HK-2 (cell line): Measurements from ENCODE around the gene NPBWR2.

Experiments used
- DNase-seq: peaks from one replicate; pipeline ENCODE4 v3.0.0-alpha.2; 2018; ENCODE audit not compliant: unreplicated experiment

The NPBWR2 gene

DNA sequence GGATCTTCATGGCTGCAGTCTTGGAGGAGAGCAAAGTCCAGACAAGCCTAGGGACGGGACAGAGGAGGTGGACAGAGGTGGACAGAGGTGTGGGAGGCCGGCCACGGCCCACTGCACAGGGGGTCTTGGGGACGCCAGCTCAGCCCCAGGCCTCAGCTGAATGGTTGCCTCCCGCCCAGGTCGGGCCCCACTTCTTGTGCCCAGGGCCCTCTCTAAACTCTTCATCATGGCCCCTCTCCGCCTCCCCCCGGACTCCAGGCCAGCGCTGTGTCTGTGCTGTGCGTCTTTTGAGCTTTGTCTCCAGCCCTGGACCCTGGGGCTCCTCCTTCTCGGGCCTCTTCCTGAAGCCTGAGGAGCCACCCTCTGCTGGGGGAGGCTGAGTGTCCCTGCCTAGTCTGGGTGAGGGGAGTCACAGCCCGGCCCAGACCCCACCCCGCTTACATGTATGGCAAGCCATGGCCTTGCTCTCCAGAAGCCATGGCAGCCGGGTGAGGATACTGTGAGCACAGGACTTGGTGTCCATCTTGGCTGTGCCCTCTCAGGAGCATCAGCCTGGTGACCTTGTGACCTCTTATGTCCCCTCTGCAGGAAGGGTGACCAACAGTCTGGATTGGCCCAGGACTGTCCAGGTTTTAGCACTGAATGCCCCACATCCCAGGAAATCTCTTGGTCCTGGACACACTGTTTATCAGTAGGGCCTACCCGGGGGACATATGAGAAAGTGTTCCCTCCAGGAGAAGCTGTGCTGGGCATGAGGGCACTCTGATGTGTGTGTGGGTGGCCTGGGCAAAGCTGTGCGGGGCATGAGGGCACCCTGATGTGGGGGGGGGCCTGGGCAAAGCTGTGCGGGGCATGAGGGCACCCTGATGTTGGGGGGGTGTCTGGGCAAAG, 9.4 kb upstream of the NPBWR2 start:
- DNase-seq: no peak

DNA sequence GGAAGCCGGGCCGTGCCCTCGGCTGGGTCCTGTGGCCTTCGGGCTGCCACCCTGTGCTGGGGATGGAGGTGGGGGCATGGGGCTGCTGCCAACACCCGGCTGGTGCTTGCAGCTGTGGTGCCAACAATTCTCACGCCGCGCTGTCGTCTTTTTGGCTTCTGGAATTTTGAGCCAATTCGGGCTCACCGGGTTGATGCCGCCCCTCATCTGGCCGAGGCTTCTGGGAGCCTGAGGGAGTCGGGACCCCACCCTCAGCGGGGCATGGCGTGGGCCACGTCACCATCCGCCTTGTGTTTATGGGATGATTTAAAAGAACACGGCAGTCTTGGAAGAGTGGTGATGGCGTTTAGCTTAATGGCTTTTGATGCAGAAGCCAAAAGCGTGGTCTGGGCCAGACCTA, 8.7 kb upstream of the NPBWR2 start:
- DNase-seq: no peak

DNA sequence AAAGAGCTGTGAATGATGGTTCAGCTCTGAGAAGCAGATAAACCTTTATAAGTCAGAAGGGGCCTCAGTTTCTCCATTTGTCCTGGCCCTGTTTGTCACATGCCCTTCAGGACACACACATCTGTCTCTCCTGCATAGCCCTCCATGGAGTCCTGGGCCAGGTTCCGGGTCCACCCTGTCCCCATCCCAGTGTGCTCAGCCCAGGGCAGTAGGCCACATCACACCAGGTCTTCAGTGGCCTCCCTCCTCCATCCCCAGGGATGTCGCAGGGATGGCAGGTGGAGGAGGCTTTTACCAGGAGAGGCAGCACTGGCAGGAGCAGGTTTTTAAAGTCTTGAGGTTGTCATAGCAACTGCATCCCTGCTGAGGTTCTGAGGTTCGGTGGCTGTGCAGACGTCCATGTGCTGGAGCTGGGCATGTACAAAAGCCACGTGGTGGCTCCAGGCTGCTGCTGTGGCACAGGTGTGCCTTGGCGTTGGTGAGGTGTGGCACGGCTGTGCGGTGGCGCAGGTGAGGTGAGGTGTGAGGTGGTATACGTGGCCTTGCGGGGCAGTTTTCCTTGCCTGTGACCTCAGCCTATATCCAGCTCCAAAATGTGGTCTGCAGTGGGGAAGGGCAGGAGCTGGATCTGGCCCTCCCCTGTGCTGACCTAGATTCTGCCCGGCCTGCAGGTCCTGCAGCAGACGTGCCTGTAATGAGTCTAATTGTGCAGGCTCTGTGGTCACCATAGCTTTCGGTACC, 8.0 kb upstream of the NPBWR2 start:
- DNase-seq: peak; percentile 1

DNA sequence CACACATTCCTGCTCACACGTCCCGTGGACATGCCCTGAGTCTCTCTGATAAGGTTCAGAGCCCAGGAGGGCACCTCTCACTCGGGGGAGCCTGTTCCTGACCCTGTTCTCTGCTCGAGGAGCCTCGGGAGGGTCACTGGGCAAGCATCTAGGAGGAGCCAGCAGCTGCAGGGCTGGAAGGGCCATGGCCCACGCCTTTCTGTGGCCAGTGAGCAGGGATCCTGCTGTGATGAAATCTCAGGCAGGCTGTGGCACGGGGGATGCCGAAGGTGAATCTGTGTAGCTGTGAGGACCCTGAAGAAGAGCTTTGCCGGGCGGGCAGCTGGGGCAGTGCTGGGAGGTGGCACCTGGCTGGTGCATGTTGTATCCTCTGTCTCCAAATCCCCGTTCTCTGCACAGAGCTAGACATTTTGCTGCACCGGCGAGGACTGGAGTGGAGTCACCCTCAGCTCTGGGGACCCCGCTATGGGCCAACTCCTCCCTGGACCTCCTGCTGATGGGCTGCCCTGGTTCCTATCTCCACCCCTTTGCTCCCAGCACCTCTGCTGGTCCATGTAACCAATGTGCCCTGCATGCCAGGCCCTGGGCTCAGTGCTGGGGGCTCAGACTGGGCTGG, 7.1 kb upstream of the NPBWR2 start:
- no peak for DNase-seq

DNA sequence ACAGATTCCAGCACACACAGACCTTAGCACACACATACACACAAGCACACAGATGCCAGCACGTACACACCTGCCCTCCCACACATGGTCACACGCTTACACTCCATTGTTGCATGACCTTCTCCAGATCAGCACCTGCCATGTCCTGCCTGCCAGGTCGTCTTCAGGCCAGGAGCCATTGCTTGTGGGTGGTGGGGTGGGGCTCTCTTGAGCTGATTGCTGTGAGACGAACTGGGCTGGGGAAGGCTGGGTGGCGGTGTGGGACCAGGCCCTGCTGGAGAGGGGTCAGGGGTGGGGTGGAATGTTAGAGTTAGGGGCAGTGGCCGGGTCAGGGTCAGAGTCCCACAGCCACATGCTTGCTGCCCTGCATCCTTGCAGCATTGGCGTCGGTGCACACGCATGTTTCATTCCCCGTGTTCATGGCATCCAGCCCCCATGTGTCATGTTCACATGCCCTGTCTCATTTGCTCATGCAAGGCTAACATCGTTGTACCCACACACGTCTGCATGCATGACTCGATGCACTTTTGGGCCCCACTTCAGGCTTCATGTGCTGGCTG, 6.5 kb upstream of the NPBWR2 start:
- DNase-seq: no peak

DNA sequence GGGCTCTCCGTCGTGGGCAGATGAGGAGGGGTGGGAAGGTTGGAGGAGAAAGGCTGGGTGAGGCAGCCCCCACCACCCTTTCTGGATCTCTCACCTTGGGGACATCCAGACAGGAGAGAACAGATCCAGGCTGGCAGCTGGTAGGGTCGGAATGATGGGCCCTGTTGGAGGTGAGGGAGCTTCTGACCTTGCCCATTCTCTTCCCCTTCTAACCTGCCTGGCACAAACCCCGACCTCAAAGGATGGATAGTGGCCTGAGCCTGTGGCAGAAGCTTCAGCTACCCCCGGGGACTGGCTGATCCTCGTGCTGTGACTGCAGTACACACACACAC, 6.0 kb upstream of the NPBWR2 start:
- peak; percentile 0 for DNase-seq

DNA sequence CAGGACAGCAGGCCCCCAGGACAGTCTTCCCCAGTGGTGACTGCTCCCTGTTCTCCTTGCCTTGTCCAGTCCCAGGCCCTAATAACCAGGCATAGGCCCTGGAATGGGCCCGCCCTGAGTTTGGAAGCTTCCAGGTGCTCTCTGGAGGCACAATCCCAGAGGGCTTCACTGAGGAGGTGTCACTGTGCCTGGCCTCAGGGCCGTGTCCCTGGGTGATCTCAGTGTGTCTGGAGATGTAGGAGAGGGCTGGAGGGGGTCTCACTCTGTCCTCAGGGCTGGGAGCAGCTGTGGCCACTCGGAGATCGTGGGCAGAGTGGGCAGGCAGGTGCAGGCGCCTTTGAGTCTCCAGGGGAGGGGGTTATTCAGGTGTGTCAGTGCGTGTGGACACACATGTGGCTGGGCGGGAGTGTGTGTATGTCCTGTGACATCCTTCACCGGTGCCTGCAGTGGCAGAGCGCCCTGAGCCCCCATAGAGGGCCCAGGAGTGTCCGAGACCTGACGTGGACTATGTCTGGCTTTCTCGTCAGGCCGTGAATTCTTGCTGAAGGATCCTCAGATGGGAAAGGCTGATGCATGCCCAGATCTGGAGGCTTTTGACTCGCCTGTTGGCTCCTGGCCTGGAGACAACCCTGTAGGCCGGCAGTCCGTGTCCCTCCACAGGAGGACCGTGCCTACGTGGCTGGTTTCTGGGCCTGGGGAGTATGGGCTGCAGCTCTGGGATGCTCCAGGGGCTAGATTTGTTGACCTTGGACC, 5.5 kb upstream of the NPBWR2 start:
- no peak for DNase-seq

DNA sequence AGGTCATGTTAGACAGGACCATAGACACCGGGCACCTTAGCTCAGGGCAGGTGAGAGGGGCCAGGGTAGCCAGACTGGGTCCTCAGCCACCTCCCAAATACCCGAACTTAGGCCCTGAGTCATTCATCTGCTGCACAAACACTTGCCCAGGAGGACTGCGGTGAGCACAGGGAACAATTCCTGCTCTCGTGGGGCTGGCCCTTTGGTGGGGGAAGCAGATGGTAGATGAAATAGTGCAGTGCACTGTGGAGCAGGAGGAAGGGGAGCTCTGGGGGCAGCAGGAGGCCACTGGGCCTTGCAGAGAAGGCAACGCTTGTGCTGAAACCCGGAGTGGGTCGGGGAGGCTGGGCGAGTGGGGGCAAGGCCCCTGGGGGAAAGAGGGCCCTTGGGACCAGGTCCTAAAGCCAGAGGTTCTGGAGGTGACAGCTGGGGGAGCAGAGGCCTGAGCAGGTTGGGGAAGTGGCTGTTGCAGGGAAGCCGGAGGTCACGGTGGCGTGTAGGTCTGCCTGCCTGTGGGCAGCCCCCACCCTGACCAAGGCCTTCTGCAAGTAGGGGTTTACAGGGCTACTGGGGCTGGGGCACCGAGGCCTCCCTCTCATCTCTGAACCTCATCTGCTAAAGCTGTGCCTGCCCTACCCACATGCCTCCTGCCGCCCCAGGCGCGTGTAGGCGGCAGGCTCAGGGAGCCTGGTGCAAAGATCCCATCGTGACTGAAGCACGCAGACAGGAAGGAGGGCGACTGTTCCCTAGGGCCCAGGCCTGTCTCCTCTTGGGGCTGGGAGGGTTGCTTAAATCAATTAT, 4.7 kb upstream of the NPBWR2 start:
- no peak for DNase-seq

DNA sequence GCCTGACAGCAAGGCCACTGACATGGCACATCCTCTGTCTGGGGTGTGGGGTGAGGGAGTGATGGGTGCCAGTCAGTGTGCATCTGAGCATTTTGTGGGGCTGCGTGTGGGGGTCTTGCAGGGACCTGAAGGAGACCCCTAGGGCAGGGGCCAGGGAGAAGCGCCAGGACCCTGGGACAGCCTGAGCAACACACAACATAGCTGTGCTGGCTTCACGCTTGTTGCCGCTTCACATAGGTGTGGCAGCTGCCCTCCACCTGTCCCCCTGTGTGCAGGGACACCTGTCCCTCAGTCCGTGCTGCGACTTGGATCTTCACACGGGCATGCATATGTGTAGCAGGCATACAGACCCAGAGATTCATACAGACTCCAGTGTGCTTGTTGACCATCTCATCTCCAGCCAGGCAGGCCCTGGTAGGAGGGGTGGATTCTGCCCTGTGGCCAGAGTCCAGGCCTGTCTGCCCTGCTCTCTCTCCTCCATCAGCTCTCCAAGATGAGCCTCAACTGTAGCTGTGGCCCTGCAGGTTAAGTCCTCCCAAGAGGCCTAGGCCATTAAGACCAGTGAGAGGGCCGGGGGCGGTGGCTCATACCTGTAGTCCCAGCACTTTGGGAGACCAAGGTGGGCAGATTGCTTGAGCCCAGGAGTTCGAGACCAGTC, 3.2 kb upstream of the NPBWR2 start:
- no peak for DNase-seq

DNA sequence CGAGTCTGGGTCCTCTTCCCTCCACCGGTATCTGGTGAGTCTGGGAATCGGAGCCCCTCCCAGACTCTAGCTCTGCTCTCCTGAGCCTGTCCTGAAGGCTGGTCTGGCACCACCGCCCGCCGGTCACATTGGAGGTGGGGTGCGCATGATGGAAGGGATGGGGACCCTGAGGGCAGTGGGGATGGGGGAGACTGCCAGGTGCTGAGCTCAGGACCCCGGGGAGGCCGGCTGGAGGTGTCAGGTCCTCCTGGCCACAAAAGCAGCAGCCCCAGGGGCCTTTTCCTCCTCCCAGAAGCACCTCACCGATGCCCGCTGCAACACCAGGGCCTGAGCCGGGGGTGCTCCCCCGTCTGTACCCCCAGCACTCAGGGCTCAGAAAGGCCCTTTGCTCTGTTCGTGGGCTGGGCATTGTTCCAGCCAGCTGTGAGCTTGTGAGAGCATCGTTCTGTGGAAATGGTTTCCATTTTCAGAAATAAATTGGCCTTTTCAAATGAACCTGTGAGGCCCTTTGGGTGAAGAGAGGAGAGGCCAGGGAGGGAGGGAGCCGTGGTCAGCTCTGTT, 2.5 kb upstream of the NPBWR2 start:
- DNase-seq: no peak

DNA sequence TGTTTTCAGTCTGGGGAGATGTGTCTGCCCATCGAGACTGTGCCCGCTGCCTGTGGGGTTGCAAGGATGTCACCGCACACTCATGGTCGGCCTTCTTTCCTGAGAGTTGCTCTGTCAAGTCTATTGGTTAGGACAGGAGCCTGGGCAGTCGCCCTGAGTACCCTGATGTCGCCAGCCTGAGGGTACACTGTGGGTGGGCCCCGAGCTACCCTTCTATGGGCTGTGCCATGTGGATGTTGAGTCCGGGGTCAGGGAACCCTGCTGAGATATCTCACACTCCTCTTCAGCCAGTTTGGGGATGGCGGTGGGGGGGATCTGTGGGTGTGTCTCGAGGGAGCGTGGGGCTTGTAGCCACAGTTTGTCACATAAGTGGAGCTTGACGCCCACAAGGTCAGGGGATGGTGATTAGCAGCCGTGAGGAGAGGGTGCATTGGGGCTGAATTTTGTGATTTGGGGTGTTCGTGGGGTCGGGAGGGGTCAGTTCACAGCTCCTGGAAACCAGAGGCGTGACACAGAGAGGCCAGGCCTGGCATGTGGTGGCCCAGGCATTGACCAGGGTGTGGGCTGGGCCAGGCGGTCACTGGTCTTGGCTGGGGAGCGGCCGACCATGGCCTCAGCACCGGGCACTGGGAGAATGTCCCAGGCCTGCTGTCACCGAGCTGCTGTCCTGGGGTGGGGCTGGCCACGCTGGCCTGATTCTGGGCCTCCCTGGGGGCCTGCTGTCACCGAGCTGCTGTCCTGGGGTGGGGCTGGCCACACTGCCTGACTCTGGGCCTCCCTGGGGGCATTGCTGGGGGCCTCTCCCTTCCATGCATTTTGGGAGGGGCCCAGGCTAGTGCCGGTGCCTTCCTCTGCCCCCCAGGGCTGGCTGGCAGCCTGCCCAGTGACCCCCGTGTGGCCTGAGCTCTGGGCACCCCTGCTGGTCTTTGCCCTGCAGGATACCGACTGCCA, 1.6 kb upstream of the NPBWR2 start:
- no peak for DNase-seq

DNA sequence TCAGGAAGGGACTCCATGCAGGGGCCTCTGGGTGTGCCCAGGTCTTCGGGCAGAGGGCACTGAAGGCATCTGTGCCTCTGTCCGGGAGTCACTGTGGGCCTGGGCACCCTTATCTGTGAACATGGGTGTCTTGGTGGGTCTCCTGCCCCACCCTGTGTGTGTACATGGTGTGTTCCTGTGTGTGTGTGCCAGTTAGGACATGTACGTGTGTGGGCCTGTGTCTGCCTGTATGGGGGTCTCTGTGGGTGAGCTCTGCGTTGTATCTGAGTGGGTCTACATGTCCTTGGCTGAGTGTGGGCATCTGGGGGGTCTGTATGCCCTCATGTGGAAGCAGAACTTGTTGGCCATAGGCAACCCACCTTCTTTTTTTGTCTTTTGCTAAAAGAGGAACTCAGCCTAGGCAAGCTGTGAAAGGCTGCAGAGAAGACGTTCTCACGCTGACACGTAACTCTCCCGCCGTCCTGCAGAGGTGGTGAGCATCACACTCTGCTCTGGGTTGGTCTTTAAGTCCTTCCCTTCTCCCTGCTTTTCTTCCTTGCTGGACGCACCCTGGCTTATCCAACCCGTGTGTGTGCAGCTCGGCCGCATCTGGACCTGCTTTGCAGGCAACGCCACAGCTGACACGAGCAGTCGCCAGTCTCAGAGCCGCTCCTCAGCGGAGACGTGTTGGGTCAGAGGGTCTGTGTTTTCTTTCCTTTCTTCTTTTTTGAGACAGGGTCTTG, 532 bp upstream of the NPBWR2 start:
- DNase-seq: peak; percentile 0

DNA sequence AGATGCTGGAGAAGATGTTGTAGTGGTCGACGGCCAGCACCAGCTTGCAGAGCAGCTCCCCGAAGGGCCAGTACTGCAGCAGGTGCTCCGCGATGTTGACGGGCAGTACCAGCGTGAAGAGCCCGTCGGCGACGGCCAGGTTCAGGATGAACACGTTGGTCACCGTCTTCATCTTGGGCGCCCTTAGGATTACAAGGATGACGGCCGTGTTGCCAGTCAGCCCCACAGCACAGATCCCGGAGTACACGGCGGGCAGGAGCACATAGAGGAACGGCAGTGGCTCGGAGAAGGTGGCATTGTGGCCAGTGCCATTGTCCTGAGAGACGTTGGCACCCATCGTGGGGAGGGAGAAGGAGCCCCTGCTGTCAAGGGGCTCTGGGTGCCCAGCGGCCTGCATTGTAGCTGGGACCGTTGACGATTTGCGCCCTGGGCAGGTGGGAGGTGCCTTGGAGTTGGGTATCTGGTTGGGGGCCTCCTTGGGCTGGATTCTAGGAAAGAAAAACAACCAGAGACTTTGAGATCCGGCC, 867 bp downstream of the NPBWR2 start:
- DNase-seq: no peak

DNA sequence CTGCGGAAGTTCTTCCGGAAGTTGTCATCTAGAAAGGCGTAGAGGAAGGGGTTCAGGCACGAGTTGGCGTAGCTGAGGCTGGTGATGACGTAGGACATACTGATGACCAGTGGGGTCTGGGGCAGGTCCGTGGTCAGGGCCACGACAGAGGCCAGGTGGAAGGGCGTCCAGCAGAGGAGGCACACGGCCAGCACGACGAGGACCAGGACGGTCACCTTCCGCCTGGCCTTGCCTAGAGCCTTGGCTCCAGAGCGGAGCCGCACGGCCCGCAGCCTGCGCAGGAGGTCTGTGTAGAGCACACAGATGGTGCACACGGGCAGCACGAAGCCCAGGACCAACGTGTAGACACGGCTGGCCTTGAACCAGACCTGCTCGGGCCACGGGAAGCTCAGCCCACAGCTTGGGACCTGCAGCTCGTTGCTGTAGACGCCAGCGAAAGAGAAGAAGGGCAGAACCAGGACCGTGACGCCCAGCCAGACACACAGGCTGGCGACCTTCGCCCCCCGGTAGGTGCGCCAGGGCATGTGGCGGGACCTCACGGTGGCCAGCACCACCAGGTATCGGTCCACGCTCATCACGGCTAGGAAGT, 1.4 kb downstream of the NPBWR2 start:
- DNase-seq: peak; percentile 0

DNA sequence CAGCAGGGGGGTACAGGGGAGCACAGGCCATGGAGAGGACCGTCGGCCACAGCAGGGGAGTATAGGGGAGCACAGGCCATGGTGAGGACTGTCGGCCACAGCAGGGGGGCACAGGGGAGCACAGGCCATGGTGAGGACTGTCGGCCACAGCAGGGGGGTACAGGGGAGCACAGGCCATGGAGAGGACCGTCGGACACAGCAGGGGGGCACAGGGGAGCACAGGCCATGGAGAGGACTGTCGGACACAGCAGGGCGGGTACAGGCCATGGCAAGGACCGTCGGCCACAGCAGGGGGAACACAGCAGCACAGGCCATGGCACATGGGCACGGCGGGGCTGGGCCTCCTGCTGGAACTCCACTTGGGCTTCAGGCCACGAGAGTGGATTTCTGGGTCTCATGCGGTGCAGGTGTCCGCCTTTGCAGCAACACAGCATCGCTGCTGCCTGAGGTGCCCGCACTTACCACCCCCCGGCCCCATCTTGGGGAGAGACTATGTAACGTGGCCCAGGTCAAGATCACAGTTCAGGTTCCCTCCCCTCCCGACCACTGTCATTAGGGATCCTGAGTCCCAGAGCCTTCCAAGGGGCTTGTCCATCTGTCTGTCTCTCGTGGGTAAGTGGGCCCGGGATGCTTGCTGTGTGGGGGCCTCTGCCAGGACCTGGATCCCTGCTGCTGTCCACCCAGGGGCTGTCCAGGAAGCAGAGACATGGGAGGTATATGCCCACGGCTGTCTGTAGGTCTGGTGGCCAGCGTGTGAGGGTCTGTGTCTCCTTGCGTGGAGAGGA, 2.5 kb downstream of the NPBWR2 start:
- peak; percentile 0 for DNase-seq

DNA sequence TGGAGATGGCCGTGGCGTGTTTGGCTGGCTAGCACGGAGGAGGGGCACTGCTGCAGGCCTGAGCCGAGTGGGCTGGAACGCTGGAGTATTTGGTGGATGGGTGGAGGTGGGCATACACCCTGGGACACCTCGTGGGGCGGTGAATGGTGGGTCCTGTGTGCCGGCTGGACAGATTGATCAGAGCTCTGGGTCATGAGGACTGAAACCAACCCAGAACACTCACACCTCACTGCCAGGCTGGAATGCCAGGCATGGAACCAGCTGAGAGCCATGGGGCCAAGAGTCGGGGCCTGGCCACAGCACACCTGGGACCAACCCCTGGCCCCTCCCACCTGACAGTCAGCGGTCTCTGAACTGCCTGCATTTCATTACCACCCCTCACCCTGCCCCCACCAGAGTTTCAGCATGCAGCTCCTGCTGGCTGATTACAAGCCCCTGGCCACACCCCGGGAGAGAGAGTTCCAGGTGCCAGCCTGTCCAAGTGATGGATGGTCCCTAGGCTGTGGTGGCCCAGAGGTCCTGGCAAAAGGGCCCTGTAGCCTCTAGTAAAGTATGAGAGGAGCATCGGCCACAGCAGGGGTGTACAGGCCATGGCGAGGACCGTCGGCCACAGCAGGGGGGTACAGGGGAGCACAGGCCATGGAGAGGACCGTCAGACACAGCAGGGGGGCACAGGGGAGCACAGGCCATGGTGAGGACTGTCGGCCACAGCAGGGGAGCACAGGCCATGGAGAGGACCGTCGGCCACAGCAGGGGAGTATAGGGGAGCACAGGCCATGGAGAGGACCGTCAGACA, 3.3 kb downstream of the NPBWR2 start:
- DNase-seq: peak; percentile 1
